HG02642 (cell line): Measurements from ENCODE around the gene IFNLR1.
A peak's percentile ranks its signal among the peaks of the same experiment; 100 is the strongest.

Experiments used
- ATAC-seq: cut with Tn5 transposase; IDR thresholded peaks from one replicate; pipeline ENCODE4 v1.9.1; 2021; ENCODE audit warnings: mild to moderate bottlenecking; ENCODE audit not compliant: unreplicated experiment, poor library complexity

IFNLR1 gene

GRCh38 chr1:24152631-24153494 lies 34.2 kb downstream of the IFNLR1 start:
- no peak for ATAC-seq

DNA sequence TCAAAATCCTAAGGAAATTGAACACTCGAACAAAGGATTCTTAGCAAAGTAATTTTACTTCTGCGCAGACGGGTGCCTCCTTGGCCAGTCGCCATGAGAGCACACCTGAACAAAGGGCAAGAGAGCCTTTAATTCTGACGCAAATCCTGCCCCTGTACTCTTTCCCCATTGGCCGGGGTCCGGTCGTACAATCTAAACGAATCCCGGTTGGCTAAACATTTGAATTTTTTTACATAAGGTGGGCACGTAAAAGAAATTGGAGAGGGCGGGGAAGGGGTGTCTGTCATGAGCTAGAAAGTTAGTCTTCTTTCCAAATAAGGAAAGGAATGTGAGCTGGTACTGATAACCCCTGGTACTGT lies 35.9 kb downstream of the IFNLR1 start:
- no peak for ATAC-seq

GRCh38 chr1:24150234-24151174 lies 36.6 kb downstream of the IFNLR1 start:
- peak; percentile 84 for ATAC-seq

DNA sequence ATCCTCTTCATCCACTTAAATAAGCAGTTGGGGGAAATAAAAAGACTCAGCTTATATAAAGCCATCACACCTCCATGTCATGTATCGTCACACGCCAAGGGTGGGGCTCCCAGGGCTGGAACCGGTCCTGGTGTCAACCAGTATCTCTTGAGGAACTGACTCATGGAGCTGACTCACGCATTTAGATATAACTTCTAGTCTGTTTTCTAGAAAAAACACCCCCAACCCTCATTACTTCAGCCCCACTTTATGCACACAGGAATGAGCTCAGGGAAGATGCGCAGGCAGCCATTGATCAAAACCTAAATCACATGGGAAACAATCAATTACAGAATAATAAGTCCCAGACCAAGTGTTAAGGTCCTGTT lies 37.2 kb downstream of the IFNLR1 start:
- no peak for ATAC-seq

- no peak for ATAC-seq
Observed at GRCh38 chr1:24147816-24148215, 39.3 kb downstream of the IFNLR1 start.

DNA sequence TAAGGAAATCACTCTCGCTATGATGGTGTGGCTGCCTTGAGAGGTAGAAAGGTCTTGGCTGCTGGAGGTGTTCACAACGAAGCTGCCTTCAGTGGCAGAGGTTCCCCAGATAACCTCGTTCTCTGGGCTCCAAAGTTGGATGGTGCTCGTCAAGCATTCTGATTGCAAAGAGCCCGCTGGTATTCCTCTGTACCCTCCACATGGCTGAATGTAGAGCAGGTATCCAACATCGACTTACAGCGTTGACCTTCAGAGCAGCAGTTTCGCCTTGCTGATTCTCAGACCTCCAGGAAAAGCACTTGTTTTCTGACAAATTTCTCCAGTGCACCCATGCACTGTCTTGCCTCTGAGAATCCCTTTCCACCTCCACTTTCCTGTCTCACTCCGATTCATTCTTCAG lies 39.9 kb downstream of the IFNLR1 start:
- no peak for ATAC-seq

DNA sequence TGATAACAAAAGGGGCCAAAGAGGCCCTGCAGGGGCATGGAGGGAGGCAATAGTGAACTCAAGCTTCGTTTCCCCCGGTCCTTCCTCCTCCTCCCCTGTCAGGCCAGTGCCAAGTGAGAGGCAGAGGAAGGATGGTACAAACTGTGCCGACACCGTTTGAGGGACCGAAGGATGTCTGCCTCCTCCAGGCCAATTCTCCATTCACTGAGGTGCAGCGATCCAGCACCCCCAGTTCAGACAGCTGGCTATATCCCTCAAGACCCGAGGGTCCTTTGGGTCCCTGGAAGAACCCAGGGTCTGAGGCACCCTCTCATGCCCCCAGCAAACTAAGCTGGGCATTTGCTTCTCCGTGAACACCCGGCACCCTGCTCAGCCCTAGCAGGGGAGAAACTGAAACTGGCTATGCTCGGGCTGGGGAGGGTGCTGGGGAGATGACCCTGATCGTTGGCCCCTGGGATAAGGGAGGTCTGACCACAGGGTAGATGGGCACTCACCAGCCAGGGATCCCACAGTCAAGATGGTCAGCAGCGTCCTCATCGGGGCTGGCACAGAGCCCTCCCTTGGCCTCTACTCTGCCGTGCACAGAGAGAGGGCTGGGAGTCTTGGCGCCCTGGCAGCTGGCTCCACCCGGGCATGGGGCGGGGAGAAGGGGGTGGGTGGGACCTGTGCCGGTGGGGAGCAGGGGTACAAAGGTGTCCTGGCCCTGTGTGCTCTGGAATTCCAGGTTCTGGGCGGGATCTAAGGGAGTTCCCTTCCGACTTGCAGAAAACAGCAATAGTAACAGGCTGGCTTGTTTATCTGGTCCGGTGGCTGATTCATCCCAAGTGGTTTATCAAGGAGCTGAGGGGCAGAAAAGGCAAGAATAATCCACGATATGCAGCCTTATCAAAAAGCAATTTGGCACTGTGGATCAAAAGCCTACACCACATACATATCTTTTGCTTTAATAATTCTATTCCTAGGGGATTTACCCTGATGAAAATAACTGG lies 44.2 kb downstream of the IFNLR1 start, which contains the start of gene IL22RA1:
IL22RA1 (minus strand) TSS at position 595 of the 989 bp plus-strand sequence; CDS start at position 537, 58 bp downstream.
- ATAC-seq = no peak

DNA sequence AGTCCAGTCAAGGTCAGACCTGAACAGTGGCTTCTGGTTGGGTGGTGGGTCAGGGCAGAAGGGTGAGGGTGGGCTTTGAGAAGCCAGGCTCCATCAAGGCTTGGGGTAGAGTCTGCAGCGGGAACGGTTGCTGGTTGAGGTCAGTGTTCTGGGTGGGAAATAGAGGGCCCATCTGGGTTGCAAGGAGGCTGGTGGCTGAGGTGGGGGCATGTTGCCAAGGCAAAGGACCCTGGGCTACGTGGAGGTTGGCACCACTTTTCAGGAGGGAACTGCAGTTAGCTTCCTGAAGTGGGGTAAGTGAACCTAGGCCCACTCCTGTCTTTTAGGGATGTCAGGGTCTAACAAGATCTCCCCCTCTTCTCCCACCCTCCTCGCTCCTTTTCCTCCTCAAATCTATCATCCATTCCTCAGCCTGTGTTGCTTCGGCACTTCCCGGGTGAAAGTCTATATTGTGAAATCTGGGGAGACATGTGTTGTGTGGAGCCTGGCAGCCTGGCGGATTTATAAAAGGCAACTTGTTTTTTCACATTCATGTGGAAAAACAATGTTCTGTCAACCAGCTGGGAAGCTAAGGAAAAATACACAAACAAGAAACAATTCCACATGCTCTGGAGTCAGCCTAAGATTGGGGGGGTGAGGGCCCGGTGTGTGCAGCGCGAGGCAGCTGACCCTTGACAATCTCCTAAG lies 45.6 kb downstream of the IFNLR1 start:
- ATAC-seq = no peak

GRCh38 chr1:24140741-24141181 lies 46.3 kb downstream of the IFNLR1 start:
- no peak for ATAC-seq

GRCh38 chr1:24139841-24140425 lies 47.2 kb downstream of the IFNLR1 start:
- ATAC-seq = no peak

DNA sequence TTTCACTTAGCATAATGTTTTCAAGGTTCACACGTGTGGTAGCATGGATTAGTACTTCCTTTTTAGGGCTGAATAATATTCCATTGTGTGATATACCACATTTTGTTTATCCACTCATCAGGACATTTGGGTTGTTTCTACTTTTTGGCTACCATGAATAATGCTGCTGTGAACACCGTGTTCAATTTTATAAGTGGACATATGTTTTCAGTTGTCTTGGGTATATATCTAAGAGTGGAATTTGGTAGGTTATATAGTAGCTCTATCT lies 47.9 kb downstream of the IFNLR1 start:
- ATAC-seq = no peak

DNA sequence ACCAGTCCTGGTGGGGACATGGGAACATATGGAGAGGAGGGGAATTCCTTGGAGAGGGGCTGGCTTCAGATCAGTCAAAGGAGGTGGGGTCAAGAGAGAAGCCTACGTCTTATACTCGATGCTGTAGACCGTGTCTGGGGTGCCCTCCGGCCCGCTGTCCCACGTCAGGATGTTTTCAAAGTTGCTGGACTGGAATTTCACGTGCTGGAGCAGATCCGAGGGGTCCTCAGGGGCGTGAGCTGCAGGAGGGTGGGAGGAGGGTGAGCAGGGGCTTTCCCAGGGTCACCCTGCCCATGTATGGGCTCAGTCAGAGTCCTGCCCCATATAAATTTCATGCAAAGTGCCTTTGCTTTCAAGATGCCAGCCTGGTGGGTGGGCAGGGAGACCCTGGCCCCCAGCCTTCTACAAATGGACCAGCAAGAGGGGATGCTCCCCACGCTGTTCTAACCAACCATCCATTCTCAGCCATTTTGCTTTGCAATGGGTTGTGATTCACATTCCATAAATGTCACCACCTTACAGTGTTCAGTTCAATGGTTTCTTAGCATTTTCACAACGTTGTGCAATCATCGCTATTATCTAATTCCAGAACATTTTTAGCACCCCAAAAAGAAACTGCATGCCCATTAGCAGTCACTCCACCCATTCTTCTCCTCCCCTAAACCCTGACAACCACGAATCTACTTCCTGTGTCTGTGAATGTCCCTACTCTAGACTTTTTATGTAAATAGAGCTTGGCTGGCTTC lies 48.4 kb downstream of the IFNLR1 start:
- ATAC-seq = no peak

- ATAC-seq = no peak
Observed at GRCh38 chr1:24136956-24137539, 50.0 kb downstream of the IFNLR1 start.

GRCh38 chr1:24134376-24134775 lies 52.7 kb downstream of the IFNLR1 start:
- no peak for ATAC-seq

- ATAC-seq = no peak
Observed at GRCh38 chr1:24133819-24134218, 53.3 kb downstream of the IFNLR1 start.

- ATAC-seq = no peak
Observed at GRCh38 chr1:24130385-24130784, 56.7 kb downstream of the IFNLR1 start.

- ATAC-seq = no peak
Observed at GRCh38 chr1:24127801-24128363, 59.2 kb downstream of the IFNLR1 start.
